Measurements from ENCODE around the gene HCFC1R1.
A peak's percentile ranks its signal among the peaks of the same experiment; 100 is the strongest.

HCFC1R1 gene

GRCh38 chr16:2987833-2988232 is 35.9 kb downstream of the HCFC1R1 start:
- no peak for DNase-seq (ENCODE audit: low read depth)
- no peak for TF ChIP-seq CTCF (conservative IDR thresholded peaks at IDR 0.05; ENCODE audit: low read length)
- H3K4me3 ChIP-seq (ENCODE audit: low read length) = no peak overlapping the region

DNA sequence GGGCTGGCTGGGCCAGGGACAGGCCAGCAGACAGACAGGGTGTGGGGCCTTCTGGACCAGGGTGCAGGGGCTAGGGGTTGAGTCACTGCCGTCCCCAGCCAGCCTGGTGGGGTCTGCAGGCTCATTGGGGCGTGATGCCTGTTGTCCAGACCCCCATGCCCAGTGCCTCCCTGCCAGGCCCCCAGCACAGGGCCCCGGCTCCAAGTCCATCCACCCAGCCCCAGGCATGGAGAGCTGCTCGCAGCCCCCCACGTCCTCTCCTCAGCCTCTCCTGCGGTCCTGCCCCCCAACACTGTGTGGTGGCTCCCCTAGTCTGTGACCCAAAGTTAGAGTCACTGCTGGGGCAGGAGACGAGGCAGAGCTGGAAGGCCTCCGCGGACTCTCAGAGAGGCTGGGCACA is 36.5 kb downstream of the HCFC1R1 start:
- TF ChIP-seq CTCF (conservative IDR thresholded peaks at IDR 0.05; ENCODE audit: low read length) = no peak
- no peak for DNase-seq (ENCODE audit: low read depth)
- H3K4me3 ChIP-seq (ENCODE audit: low read length) = no peak overlapping the region

- H3K4me3 ChIP-seq (ENCODE audit: low read length) = no peak overlapping the region
- no peak for DNase-seq (ENCODE audit: low read depth)
- no peak for TF ChIP-seq CTCF (conservative IDR thresholded peaks at IDR 0.05; ENCODE audit: low read length)
Observed at GRCh38 chr16:2986623-2987188, 37.0 kb downstream of the HCFC1R1 start.

DNA sequence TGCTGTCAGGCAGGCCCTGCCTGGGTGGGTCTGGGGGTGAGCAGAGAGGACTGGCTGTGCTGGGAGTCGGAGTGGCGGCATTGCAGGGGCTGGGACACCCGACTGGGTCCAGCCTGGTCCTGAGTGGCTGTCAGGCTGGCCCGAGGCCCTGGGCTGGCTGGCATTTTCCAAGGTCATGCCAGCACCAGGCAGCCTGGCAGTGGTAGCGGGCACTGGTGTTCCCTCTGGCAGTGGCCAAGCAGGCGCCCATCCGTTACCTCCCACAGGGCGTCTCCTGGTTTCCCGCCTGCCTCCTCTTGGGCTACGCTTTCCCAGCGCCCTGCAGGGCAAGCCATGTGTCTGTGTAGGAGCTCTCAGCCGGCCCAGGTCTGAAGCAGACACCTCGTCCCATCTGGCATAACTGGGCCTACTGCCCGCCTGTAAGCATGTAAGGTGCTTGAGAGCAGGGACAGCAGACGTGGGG is 37.8 kb downstream of the HCFC1R1 start:
- TF ChIP-seq CTCF (conservative IDR thresholded peaks at IDR 0.05; ENCODE audit: low read length) = no peak
- DNase-seq (ENCODE audit: low read depth) = no peak

DNA sequence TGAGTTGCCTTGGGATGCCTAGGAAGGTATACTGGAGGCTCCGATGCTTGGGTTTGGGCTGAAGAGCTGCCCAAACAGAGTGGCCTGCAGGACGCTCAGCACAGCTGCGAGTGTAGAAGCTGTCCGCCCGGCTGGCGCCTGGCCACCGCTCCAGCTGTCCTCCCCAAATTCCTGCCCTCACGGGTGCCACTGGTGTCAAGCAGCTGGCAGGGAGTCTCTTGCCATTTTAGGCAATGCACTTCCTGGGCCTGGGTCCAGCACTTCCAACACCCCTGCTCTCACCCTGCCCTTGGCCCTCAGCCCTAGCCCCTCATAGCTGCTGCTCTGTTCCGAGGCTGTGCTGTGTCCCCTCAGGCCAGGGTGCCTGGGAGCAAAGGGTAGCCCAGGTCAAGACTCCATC is 38.3 kb downstream of the HCFC1R1 start:
- no peak overlapping the region for H3K4me3 ChIP-seq (ENCODE audit: low read length)
- no peak for TF ChIP-seq CTCF (conservative IDR thresholded peaks at IDR 0.05; ENCODE audit: low read length)
- DNase-seq (ENCODE audit: low read depth) = no peak

More for the DNA sequence above, 37.8 kb downstream of the HCFC1R1 start:
- H3K4me3 ChIP-seq (ENCODE audit: low read length) = no peak overlapping the region

DNA sequence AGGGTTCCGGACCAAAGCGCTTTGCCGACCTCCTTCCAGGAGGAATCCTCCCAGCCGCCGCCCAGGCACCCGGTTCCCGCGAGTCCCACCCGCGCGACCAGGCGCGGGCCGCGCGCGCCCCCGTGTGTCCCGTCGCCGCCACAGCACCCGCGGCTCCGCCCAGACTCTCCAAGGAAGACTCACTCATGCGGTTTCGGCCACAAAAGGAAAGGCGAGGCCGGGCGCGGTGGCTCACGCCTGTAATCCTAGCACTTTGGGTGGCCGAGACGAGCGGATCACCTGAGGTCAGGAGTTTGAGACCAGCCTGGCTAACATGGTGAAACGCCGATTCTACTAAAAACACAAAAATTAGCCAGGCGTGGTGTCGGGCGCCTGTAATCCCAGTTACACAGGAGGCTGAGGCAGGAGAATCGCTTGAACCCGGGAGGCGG is 40.0 kb downstream of the HCFC1R1 start:
- TF ChIP-seq CTCF (conservative IDR thresholded peaks at IDR 0.05; ENCODE audit: low read length) = peak; percentile 36
- H3K4me3 ChIP-seq (ENCODE audit: low read length) = peak overlapping the region; percentile 44
- DNase-seq (ENCODE audit: low read depth) = peak; percentile 72

DNA sequence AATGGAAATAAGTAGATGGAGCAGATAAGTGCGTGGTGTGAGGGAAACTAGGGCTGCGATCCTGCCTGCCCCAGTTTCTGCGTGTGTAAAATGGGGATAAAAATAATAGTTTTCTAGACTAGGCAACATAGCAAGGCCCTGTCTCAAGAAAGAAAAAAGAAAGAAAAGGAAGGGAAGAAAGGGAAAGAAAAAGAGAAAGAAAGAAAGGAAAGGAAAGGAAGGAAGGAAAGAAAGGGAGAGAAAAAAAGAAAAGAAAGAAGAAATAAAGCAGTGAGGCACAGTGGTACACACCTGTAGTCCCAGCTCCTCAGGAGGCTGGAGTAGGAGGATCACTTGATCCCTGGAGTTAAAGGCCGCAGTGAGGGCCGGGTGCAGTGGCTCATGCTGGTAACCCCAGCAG is 41.3 kb downstream of the HCFC1R1 start:
- TF ChIP-seq CTCF (conservative IDR thresholded peaks at IDR 0.05; ENCODE audit: low read length) = no peak
- H3K4me3 ChIP-seq (ENCODE audit: low read length) = no peak overlapping the region
- no peak for DNase-seq (ENCODE audit: low read depth)

Data from AG10803 (cell line).